Pancreas (tissue), 10 donors: ENCODE results near the gene CPT1A. TPM values are rescaled to one million over a fixed set of nuclear protein-coding genes. Genes with fewer than 3 reads are reported as not detected.

Experiments used
- ATAC-seq, 4 donors: fragments of 200-7000 bp; cut with Tn5 transposase; one replicate each; pipeline versions ENCODE4 v1.8.0 to v1.9.1; 2020; ENCODE audit warnings: mild to moderate bottlenecking in 4 of 4, moderate library complexity in 4 of 4
- DNase-seq, 6 donors: peaks; one replicate each; pipeline ENCODE4 v3.0.0-alpha.2; 2020
- FAIRE-seq: peaks from 2 replicates; lab custom pipeline; 2012; peaks lifted over from hg19 to GRCh38; lab: Jason Lieb, UNC
- H3K27ac ChIP-seq, 4 donors: fragments of 200-600 bp; sonication (generic); 1 replicate in 3 of 4; 2 replicates in 1 of 4; pipeline versions ENCODE4 v1.5.0 to v1.8.0; 2020
- H3K27me3 ChIP-seq, 4 donors: fragments of 200-600 bp; one replicate each; pipeline ENCODE4 v1.8.0; 2021
- H3K36me3 ChIP-seq, 3 donors: fragments of 200-600 bp; sonication (generic) in 1 of 3; one replicate each; pipeline versions ENCODE4 v1.5.0 to v1.8.0; 2020 to 2021
- H3K4me1 ChIP-seq, 3 donors: fragments of 200-600 bp; one replicate each; pipeline ENCODE4 v1.8.0; 2021
- H3K4me3 ChIP-seq, 4 donors: fragments of 200-600 bp; sonication (generic) in 2 of 4; one replicate each; pipeline versions ENCODE4 v1.5.0 to v1.8.0; 2020 to 2021
- H3K9me3 ChIP-seq, 4 donors: fragments of 200-600 bp; one replicate each; pipeline ENCODE4 v1.8.0; 2021
- WGBS, 2 donors: extraction: QIAGEN DNeasy Blood & Tissue Kit; methylation state at CpG; one replicate each; pipeline ENCODE4 v1.1.7; 2013; 5-methylcytosine and 5-hydroxymethylcytosine counted together
- intact Hi-C, 3 donors: fragments of 100-400 bp; cut with DNase I; formaldehyde crosslinking; loops; one replicate each; pipeline versions ENCODE4 v1.11.1 to v1.14.2; 2022
- polyA plus RNA-seq, 2 donors: library from polyadenylated mRNA; stranded (reverse); fragments of 200-250 nt; gene quantifications; one replicate each; pipeline ENCODE4 v1.2.3, GENCODE V29; 2013
- total RNA-seq, 6 donors: library from RNA; stranded (reverse); fragmentation: NEBNext Ultra II Directional in 4 of 6; extraction: Animal tissue kit (Norgen Biotek cat#: 25700) in 4 of 6; gene quantifications; one replicate each; pipeline versions ENCODE4 v1.2.1 to v1.2.4, GENCODE V29; 2021 to 2023
- TF ChIP-seq, protein P1 (sequence below), 4 donors: fragments of 200-600 bp; sonication (generic) in 3 of 4; IDR thresholded peaks; one replicate each; pipeline versions ENCODE4 v1.5.0 to v1.8.0; 2021; ENCODE audit warnings: antibody characterized with exemption in 4 of 4
- donor health status: healthy with polysubstance abuse.
- donor health status: DM: no; HTN: no; CAD: no; lungs with moderate emphysema.
- donor health status: DM: no; HTN: no; CAD: no.
- donor health status: control.
- donor health status: control.
- donor health status: Bipolar disorder and iron deficiency.
- donor health status: DM: yes; HTN: yes; CAD: no.
- donor health status: DM: no; HTN: no; CAD: no.
- donor health status: DM: no; HTN: no; CAD: no.
- donor health status: DM: yes; HTN: yes; CAD: no.

CPT1A gene
- total and polyA plus RNA-seq, 8 donors = 9.5 to 33.7 (median 20.5) TPM

DNA sequence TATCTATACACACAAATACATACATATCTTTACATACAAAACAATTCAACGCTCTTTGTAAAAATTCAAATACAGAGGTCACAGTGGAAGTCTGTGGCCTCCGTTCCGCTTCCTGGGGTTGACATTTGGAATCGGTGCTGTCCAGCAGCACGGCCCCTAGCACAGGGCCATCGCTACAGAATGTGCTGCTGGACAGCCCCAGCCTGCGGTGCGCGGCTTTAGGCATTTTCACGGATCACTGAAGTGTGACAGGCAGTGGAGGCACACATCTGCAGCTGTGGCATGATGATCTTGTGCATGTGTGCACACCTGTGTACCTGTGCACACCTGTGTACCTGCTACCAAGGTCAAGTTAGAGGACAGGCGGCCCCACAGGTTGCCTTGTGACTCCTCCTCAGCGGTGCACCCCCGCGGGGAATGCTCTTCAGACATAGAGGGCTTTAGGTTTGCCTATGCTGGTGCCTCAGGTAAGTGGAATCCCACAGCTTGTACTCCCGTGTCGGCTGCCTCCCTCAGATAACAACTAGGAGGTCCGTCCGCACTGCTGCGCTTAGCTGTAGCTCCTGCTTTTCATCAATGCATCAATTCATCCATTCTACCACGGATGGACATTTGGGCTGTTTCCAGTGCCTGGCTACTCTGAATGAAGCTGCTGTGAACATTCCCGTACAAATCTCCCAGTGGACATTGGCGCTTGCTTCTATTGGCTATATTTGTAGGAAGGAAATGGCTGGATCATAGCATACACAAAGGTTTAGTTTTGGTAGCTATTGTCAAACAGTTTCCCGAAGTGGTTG is 127.5 kb downstream of the CPT1A start:
- TF ChIP-seq, protein P1, sequence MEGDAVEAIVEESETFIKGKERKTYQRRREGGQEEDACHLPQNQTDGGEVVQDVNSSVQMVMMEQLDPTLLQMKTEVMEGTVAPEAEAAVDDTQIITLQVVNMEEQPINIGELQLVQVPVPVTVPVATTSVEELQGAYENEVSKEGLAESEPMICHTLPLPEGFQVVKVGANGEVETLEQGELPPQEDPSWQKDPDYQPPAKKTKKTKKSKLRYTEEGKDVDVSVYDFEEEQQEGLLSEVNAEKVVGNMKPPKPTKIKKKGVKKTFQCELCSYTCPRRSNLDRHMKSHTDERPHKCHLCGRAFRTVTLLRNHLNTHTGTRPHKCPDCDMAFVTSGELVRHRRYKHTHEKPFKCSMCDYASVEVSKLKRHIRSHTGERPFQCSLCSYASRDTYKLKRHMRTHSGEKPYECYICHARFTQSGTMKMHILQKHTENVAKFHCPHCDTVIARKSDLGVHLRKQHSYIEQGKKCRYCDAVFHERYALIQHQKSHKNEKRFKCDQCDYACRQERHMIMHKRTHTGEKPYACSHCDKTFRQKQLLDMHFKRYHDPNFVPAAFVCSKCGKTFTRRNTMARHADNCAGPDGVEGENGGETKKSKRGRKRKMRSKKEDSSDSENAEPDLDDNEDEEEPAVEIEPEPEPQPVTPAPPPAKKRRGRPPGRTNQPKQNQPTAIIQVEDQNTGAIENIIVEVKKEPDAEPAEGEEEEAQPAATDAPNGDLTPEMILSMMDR (IDR thresholded peaks at IDR 0.05) = no peak
- no peaks in the 10 kb centered on the region for H3K27me3 ChIP-seq
- ATAC-seq (no peak), FAIRE-seq (no peak), DNase-seq (no peak)
- no peaks in the 10 kb centered on the region for H3K4me1 ChIP-seq
- 71 to 81% methylated on average over 23 of the region's 23 CpGs for WGBS, 2 donors
- no peak overlapping the region for H3K4me3 ChIP-seq
- no peaks in the 10 kb centered on the region for H3K9me3 ChIP-seq
- intact Hi-C loops = no loop called here
- H3K27ac ChIP-seq = no peak overlapping the region
- H3K36me3 ChIP-seq = no peaks in the 10 kb centered on the region

DNA sequence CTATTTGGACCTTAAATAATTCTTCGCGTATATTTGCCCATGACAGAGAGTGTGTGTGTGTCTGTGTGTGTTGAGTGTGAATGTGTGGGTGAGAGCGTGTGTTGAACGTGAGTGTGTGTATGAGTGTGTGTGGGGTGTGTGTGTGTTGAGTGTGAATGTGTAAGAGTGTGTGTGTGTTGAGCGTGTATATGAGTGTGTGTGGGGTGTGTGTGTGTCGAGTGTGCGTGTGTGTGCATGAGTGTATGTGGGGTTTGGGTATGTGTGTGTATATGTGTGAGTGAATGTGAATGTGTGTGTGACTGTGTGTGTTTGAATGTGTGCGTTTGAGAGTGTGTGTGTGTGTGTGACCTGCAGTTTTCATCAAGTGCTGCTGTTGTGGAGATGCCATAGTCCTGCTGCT is 130.6 kb downstream of the CPT1A start:
- Histone ChIP-seq H3K4me3 (no peak overlapping the region), H3K27ac (no peak overlapping the region), H3K4me1 (no peaks in the 10 kb centered on the region), H3K36me3 (no peaks in the 10 kb centered on the region), H3K27me3 (no peaks in the 10 kb centered on the region), H3K9me3 (no peaks in the 10 kb centered on the region)
- TF ChIP-seq, protein P1 (IDR thresholded peaks at IDR 0.05) = no peak
- ATAC-seq = no peak
- WGBS, 2 donors = 86 to 90% methylated on average over 8 of the region's 8 CpGs
- no peak for DNase-seq
- no peak for FAIRE-seq
- intact Hi-C loops = no loop called here

DNA sequence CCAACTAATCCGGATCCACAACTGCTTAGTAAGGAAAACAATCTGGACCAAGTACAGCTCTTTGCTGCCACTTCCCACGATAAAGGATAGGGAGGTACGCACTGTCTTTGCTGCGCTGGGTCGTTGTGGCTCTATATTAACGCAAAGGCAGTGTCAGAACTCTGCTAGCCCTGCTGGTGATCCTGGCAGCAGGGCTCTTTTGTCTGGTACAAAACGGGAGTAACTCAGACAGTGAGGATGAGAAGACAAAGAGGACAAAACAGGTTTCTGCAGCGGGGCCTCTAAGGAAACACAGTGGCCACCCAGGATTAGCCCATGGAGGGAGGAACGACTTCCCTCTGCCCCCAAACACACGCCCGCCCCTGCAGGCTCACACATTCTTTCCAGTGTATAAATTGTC is 131.3 kb downstream of the CPT1A start:
- H3K27me3 ChIP-seq = no peaks in the 10 kb centered on the region
- no peak overlapping the region for H3K4me3 ChIP-seq
- H3K4me1 ChIP-seq = no peaks in the 10 kb centered on the region
- no peaks in the 10 kb centered on the region for H3K36me3 ChIP-seq
- H3K9me3 ChIP-seq = no peaks in the 10 kb centered on the region
- intact Hi-C loops = no loop called here
- WGBS, 2 donors = 76 to 83% methylated on average over 11 of the region's 11 CpGs
- no peak for ATAC-seq
- TF ChIP-seq, protein P1 (IDR thresholded peaks at IDR 0.05) = no peak
- no peak for FAIRE-seq
- no peak overlapping the region for H3K27ac ChIP-seq
- no peak for DNase-seq

DNA sequence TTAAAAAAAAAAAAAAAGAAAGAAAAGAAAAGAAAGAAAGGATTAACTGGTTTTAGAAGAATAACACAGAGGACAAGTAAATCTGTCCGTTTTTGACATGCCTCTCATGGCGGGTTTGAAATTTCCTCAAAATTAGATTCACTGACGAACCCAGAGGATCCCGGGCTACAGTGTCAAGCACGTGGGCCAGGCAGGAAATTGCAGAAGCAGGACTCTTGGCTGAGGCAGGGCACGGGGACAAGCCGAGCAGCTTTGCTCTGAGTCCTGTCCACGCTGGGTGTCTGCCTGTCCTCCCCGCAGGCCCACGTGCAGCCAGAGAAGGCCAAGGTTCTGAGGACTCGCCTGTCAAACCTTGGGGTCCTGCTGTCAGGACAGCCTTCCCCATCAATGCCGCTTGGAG is 132.7 kb downstream of the CPT1A start:
- Histone ChIP-seq H3K4me3 (no peak overlapping the region), H3K4me1 (no peaks in the 10 kb centered on the region), H3K27ac (no peak overlapping the region), H3K9me3 (no peaks in the 10 kb centered on the region), H3K27me3 (no peaks in the 10 kb centered on the region), H3K36me3 (no peaks in the 10 kb centered on the region)
- 87 to 90% methylated on average over 12 of the region's 12 CpGs for WGBS, 2 donors
- no peak for ATAC-seq
- no peak for FAIRE-seq
- DNase-seq = no peak
- intact Hi-C loops = no loop called here
- TF ChIP-seq, protein P1 (IDR thresholded peaks at IDR 0.05) = no peak

DNA sequence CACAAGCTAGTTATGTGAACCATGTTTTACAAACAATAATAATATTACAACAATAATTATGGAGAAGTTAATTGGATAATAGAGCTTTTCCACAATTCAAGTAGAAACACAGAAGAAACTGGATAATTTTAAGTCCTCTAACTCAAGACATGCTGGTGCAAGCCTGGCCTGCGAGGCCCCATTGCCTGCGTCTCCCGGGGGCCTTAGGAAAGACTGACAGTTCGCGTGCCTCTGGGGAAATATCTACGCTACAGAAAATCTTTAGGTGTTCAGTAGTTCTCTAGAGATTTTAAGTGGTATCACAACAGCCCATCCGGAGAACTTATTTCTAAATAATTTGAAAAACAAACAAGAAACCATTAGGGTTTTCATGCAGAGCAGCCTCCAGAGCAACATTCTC is 134.2 kb downstream of the CPT1A start:
- TF ChIP-seq, protein P1 (IDR thresholded peaks at IDR 0.05) = no peak
- no peak for ATAC-seq
- Histone ChIP-seq H3K27me3 (no peaks in the 10 kb centered on the region), H3K36me3 (no peaks in the 10 kb centered on the region), H3K4me1 (no peaks in the 10 kb centered on the region), H3K9me3 (no peaks in the 10 kb centered on the region), H3K4me3 (no peak overlapping the region), H3K27ac (no peak overlapping the region)
- no peak for DNase-seq
- FAIRE-seq = no peak
- 81 to 84% methylated on average over 7 of the region's 7 CpGs for WGBS, 2 donors
- intact Hi-C loops = no loop called here
